Neural progenitor cell (in vitro differentiated cells): ENCODE data around the gene ARL9. TPM values are rescaled to one million over a fixed set of nuclear protein-coding genes. Genes with fewer than 3 reads are reported as not detected.
A peak's percentile ranks its signal among the peaks of the same experiment; 100 is the strongest.

Source experiments
- DNase-seq: peaks from one replicate; pipeline ENCODE4 v3.0.0-alpha.2; 2016; ENCODE audit warnings: low spot score
- H2AFZ ChIP-seq: fragments of 200-600 bp; sonication (generic); replicated peaks from 2 replicates; pipeline ENCODE4 v1.6.1; 2016; ENCODE audit warnings: antibody characterized with exemption
- H3F3A ChIP-seq: fragments of 200-600 bp; sonication (generic); 2 replicates; pipeline ENCODE4 v1.6.1; 2016; ENCODE audit warnings: antibody characterized with exemption, low read depth
- H3K27ac ChIP-seq: fragments of 200-600 bp; sonication (generic); 2 replicates; pipeline ENCODE4 v1.5.1; 2016; ENCODE audit warnings: mild to moderate bottlenecking
- H3K27me3 ChIP-seq: fragments of 200-600 bp; sonication (generic); 2 replicates; pipeline ENCODE4 v1.6.1; 2016; ENCODE audit warnings: mild to moderate bottlenecking, moderate library complexity
- H3K36me3 ChIP-seq: fragments of 200-600 bp; sonication (generic); 2 replicates; pipeline ENCODE4 v1.5.1; 2016
- H3K4me1 ChIP-seq: fragments of 200-600 bp; sonication (generic); 2 replicates; pipeline ENCODE4 v1.6.1; 2016; ENCODE audit warnings: mixed run types
- H3K4me2 ChIP-seq: fragments of 200-600 bp; sonication (generic); 2 replicates; pipeline ENCODE4 v1.6.1; 2016
- H3K4me3 ChIP-seq: fragments of 200-600 bp; sonication (generic); 2 replicates; pipeline ENCODE4 v1.5.1; 2016
- H3K79me2 ChIP-seq: fragments of 200-600 bp; sonication (generic); 2 replicates; pipeline ENCODE4 v1.6.1; 2016; ENCODE audit warnings: low read depth
- H3K9ac ChIP-seq: fragments of 200-600 bp; sonication (generic); 2 replicates; pipeline ENCODE4 v1.6.1; 2016
- H3K9me3 ChIP-seq: fragments of 200-600 bp; sonication (generic); 2 replicates; pipeline ENCODE4 v1.5.1; 2016; ENCODE audit warnings: low read depth
- H4K20me1 ChIP-seq: fragments of 200-600 bp; sonication (generic); 2 replicates; pipeline ENCODE4 v1.6.1; 2016; ENCODE audit warnings: low read depth
- H3K27ac Mint-ChIP-seq: 3 replicates; pipeline ENCODE4 v1.8.0; 2021; ENCODE audit warnings: mixed read lengths
- H3K27me3 Mint-ChIP-seq: 2 replicates; pipeline ENCODE4 v1.8.0; 2022; ENCODE audit warnings: low read depth, mild to moderate bottlenecking, inconsistent platforms, moderate library complexity, mixed read lengths; ENCODE audit not compliant: insufficient read depth
- H3K36me3 Mint-ChIP-seq: 3 replicates; pipeline ENCODE4 v1.8.0; 2021; ENCODE audit warnings: mixed read lengths
- H3K4me1 Mint-ChIP-seq: 3 replicates; pipeline ENCODE4 v1.8.0; 2021; ENCODE audit warnings: mixed read lengths
- H3K4me3 Mint-ChIP-seq: 3 replicates; pipeline ENCODE4 v1.8.0; 2021; ENCODE audit warnings: mild to moderate bottlenecking, moderate library complexity, mixed read lengths
- H3K9me3 Mint-ChIP-seq: 3 replicates; pipeline ENCODE4 v1.8.0; 2020; ENCODE audit warnings: mixed read lengths
- EZH2 ChIP-seq: fragments of 200-600 bp; sonication (generic); IDR thresholded peaks from 2 replicates; pipeline ENCODE4 v1.6.1; 2017; ENCODE audit warnings: antibody characterized with exemption, mild to moderate bottlenecking, moderate library complexity
- EZH2phosphoT487 ChIP-seq: fragments of 200-600 bp; sonication (generic); IDR thresholded peaks from 2 replicates; pipeline ENCODE4 v1.6.1; 2017; ENCODE audit warnings: antibody characterized with exemption
- total RNA-seq: library from RNA; depleted of rRNA; stranded (reverse); fragments of >200 nt; gene quantifications from 2 replicates; pipeline ENCODE4 v1.2.3, GENCODE V29; 2015; ENCODE audit warnings: low replicate concordance
- TF ChIP-seq, protein P1 (sequence below): fragments of 200-600 bp; sonication (generic); IDR thresholded peaks from 2 replicates; pipeline ENCODE4 v1.5.1; 2017; ENCODE audit warnings: antibody characterized with exemption, mild to moderate bottlenecking

The ARL9 gene
- total RNA-seq, 1 donor from 2014 or later = 0.45 TPM

DNA sequence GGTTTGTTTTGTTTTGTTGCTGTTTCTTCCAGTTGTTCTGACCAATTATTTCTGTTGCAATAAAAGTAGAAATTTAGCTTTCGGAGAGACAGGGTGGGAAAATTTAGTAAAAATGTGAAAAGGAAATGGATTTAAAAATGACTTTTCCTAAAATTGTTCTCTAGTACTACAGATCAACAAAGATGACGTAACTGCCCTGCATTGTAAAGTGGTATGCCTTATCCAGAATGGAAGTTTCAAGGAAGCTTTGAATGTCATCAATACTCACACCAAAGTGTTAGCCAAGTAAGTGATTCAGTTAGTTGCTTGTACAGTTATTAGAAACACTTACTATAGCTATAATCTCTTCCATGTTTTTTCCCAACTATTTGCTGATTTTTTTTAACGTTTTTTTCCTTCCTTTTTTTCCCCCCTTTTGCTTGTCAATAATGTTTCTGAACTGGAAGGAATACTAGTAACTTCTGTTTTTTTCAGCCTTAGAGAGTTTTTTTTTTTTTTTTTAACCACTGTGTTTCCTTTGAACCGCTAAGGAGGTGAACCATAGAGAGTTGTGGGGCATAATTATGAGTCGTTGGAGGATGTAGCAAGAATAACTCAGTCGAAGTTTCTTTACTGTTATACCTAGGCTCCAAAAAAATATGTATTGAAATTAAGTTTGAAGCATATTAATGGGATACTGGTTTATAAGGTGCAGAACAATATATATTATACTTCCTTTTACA, 35.9 kb upstream of the ARL9 start:
- H3K4me2 ChIP-seq = peak overlapping the region; percentile 96
- H3K27ac Mint-ChIP-seq = no peak overlapping the region
- H3K79me2 ChIP-seq = peaks cover 70% of the 10 kb centered on the region

DNA sequence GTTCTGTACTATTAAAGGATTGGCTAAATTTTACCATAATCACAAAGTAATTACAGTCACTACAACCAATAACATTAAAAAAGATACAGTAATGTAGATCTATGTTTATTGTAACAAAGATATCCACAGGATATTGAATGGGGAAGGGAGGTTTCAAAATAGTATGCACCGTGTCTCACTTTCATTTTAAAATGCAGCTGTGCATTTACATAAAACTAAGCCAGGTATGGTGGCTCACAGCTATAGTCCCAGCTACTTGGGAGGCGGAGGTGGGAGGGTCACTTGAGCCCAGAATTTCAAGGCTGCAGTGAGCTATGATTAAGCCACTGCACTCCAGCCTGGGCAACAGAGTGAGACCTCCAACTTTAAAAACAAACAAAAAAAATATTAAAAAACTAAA, 29.7 kb upstream of the ARL9 start:
- H3K4me1 ChIP-seq = no peaks in the 10 kb centered on the region
- Mint-ChIP-seq H3K9me3 (no peaks in the 10 kb centered on the region), H3K4me1 (no peaks in the 10 kb centered on the region), H3K27me3 (no peaks in the 10 kb centered on the region), H3K36me3 (peaks cover 32% of the 10 kb centered on the region), H3K4me3 (no peak overlapping the region), H3K27ac (no peak overlapping the region)
- H4K20me1 ChIP-seq = no peaks in the 10 kb centered on the region
- no peaks in the 10 kb centered on the region for H3F3A ChIP-seq
- no peak overlapping the region for H2AFZ ChIP-seq
- no peak overlapping the region for H3K4me2 ChIP-seq
- no peaks in the 10 kb centered on the region for H3K27me3 ChIP-seq
- peaks cover 8% of the 10 kb centered on the region for H3K79me2 ChIP-seq
- H3K9ac ChIP-seq = no peak overlapping the region
- no peak overlapping the region for H3K27ac ChIP-seq
- no peak overlapping the region for H3K4me3 ChIP-seq
- no peaks in the 10 kb centered on the region for H3K9me3 ChIP-seq
- H3K36me3 ChIP-seq = peaks cover 40% of the 10 kb centered on the region
- DNase-seq = no peak
- TF ChIP-seq EZH2phosphoT487 (no peak), EZH2 (no peak)
- TF ChIP-seq, protein P1, sequence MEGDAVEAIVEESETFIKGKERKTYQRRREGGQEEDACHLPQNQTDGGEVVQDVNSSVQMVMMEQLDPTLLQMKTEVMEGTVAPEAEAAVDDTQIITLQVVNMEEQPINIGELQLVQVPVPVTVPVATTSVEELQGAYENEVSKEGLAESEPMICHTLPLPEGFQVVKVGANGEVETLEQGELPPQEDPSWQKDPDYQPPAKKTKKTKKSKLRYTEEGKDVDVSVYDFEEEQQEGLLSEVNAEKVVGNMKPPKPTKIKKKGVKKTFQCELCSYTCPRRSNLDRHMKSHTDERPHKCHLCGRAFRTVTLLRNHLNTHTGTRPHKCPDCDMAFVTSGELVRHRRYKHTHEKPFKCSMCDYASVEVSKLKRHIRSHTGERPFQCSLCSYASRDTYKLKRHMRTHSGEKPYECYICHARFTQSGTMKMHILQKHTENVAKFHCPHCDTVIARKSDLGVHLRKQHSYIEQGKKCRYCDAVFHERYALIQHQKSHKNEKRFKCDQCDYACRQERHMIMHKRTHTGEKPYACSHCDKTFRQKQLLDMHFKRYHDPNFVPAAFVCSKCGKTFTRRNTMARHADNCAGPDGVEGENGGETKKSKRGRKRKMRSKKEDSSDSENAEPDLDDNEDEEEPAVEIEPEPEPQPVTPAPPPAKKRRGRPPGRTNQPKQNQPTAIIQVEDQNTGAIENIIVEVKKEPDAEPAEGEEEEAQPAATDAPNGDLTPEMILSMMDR = no peak

More for the DNA sequence above, 35.9 kb upstream of the ARL9 start:
- Mint-ChIP-seq H3K4me3 (peak overlapping the region; percentile 45), H3K9me3 (no peaks in the 10 kb centered on the region), H3K4me1 (peaks cover 40% of the 10 kb centered on the region), H3K36me3 (peaks cover 20% of the 10 kb centered on the region), H3K27me3 (peaks cover 6% of the 10 kb centered on the region)
- H3K27me3 ChIP-seq = no peaks in the 10 kb centered on the region
- no peak overlapping the region for H2AFZ ChIP-seq
- peak overlapping the region; percentile 92 for H3K4me3 ChIP-seq
- peaks cover 10% of the 10 kb centered on the region for H3K4me1 ChIP-seq
- no peak for DNase-seq
- H3K9me3 ChIP-seq = no peaks in the 10 kb centered on the region
- TF ChIP-seq EZH2 (no peak), EZH2phosphoT487 (no peak)
- TF ChIP-seq, protein P1 = no peak
- no peak overlapping the region for H3K9ac ChIP-seq
- H3F3A ChIP-seq = peaks cover 7% of the 10 kb centered on the region
- H3K36me3 ChIP-seq = peaks cover 26% of the 10 kb centered on the region
- H4K20me1 ChIP-seq = peaks cover 30% of the 10 kb centered on the region
- no peak overlapping the region for H3K27ac ChIP-seq

DNA sequence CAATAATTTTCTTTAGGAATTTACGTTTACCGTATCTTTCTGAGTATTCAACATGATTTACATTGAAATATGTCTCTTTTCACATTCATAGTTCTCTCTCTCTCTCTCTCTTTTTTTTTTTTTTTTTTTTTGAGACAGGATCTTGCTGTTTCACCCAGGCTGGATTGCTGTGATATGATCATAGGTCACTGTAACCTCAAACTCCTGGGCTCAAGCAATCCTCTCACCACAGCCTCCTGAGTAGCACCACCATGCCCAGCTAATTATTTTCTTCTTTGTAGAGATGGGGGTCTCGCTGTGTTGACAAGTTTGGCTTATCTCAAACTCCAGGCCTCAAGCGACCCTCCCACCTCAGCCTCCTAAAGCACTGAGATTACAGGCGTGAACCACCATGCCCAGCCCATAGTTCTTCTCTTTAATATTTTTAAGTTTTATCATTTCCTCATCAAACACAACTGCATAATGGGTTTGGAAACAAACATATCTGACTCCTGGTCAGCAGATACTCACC, 28.3 kb upstream of the ARL9 start:
- Histone ChIP-seq H3K36me3 (peaks cover 28% of the 10 kb centered on the region), H3K9me3 (no peaks in the 10 kb centered on the region), H3K4me3 (no peak overlapping the region), H3K27ac (no peak overlapping the region), H3K4me1 (no peaks in the 10 kb centered on the region), H3K27me3 (no peaks in the 10 kb centered on the region), H3K79me2 (no peaks in the 10 kb centered on the region), H3K4me2 (no peak overlapping the region), H3F3A (no peaks in the 10 kb centered on the region), H3K9ac (no peak overlapping the region), H4K20me1 (no peaks in the 10 kb centered on the region), H2AFZ (no peak overlapping the region)
- Mint-ChIP-seq H3K4me3 (no peak overlapping the region), H3K36me3 (peaks cover 25% of the 10 kb centered on the region), H3K27ac (no peak overlapping the region), H3K9me3 (no peaks in the 10 kb centered on the region), H3K4me1 (no peaks in the 10 kb centered on the region), H3K27me3 (no peaks in the 10 kb centered on the region)
- TF ChIP-seq EZH2phosphoT487 (no peak), EZH2 (no peak)
- TF ChIP-seq, protein P1 = no peak
- no peak for DNase-seq
